ENCODE results near the gene CMSS1. TPM values are rescaled to one million over a fixed set of nuclear protein-coding genes. Genes with fewer than 3 reads are reported as not detected.

The CMSS1 gene
- total and polyA plus RNA-seq, 2 of the 13 experiments (the other 11 are each of a cell fraction or from before 2014, with no cell fraction given) = 6.4 to 48.7 TPM

GRCh38 chr3:99846477-99847160, 29.0 kb downstream of the CMSS1 start (continued):
- TF ChIP-seq, protein P1, sequence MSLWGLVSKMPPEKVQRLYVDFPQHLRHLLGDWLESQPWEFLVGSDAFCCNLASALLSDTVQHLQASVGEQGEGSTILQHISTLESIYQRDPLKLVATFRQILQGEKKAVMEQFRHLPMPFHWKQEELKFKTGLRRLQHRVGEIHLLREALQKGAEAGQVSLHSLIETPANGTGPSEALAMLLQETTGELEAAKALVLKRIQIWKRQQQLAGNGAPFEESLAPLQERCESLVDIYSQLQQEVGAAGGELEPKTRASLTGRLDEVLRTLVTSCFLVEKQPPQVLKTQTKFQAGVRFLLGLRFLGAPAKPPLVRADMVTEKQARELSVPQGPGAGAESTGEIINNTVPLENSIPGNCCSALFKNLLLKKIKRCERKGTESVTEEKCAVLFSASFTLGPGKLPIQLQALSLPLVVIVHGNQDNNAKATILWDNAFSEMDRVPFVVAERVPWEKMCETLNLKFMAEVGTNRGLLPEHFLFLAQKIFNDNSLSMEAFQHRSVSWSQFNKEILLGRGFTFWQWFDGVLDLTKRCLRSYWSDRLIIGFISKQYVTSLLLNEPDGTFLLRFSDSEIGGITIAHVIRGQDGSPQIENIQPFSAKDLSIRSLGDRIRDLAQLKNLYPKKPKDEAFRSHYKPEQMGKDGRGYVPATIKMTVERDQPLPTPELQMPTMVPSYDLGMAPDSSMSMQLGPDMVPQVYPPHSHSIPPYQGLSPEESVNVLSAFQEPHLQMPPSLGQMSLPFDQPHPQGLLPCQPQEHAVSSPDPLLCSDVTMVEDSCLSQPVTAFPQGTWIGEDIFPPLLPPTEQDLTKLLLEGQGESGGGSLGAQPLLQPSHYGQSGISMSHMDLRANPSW (CRISPR knock-in tag; IDR thresholded peaks at IDR 0.05; ENCODE audit: borderline replicate concordance) = no peak
- TF ChIP-seq ZNF616 (CRISPR knock-in tag; IDR thresholded peaks at IDR 0.05; ENCODE audit: low read depth) (no peak), NCOA2 (CRISPR knock-in tag; IDR thresholded peaks at IDR 0.05) (peak; percentile 13; the same call in 1 of the 2 replicates), CEBPG (CRISPR knock-in tag; IDR thresholded peaks at IDR 0.05) (peak; percentile 77), ZNF619 (CRISPR knock-in tag; IDR thresholded peaks at IDR 0.05) (no peak), KLF16 (CRISPR knock-in tag; IDR thresholded peaks at IDR 0.05) (no peak), ZNF224 (CRISPR knock-in tag; IDR thresholded peaks at IDR 0.05) (no peak), MAFK (conservative IDR thresholded peaks at IDR 0.05 in 1 of 2, IDR thresholded peaks at IDR 0.05 in 1 of 2; ENCODE audit: low read length in 2 of 2) (no peak), POLR2G (IDR thresholded peaks at IDR 0.05; ENCODE audit: low read depth, low read length) (no peak), TARDBP (CRISPR knock-in tag; IDR thresholded peaks at IDR 0.05) (0 out of 2 replicates have a peak, but pooled peaks have one; percentile 3), CEBPB (IDR thresholded peaks at IDR 0.05; ENCODE audit: borderline replicate concordance, low read depth, low read length) (peak; percentile 81), TSC22D2 (CRISPR knock-in tag; IDR thresholded peaks at IDR 0.05; ENCODE audit: borderline replicate concordance) (no peak), SRF (IDR thresholded peaks at IDR 0.05; ENCODE audit: low read depth, low read length) (no peak), ATF4 (CRISPR knock-in tag; IDR thresholded peaks at IDR 0.05) (peak in 1 of 2 experiments; percentile 70; a peak in 2 of 4 replicates), TBL1XR1 (IDR thresholded peaks at IDR 0.05; ENCODE audit: borderline replicate concordance, low read length, partially characterized antibody) (no peak), ZNF747 (CRISPR knock-in tag; IDR thresholded peaks at IDR 0.05; ENCODE audit: borderline replicate concordance) (no peak), HINFP (CRISPR knock-in tag; IDR thresholded peaks at IDR 0.05; ENCODE audit: low read depth) (no peak), ZNF121 (CRISPR knock-in tag; IDR thresholded peaks at IDR 0.05) (no peak)
- TF ChIP-seq, protein P2, sequence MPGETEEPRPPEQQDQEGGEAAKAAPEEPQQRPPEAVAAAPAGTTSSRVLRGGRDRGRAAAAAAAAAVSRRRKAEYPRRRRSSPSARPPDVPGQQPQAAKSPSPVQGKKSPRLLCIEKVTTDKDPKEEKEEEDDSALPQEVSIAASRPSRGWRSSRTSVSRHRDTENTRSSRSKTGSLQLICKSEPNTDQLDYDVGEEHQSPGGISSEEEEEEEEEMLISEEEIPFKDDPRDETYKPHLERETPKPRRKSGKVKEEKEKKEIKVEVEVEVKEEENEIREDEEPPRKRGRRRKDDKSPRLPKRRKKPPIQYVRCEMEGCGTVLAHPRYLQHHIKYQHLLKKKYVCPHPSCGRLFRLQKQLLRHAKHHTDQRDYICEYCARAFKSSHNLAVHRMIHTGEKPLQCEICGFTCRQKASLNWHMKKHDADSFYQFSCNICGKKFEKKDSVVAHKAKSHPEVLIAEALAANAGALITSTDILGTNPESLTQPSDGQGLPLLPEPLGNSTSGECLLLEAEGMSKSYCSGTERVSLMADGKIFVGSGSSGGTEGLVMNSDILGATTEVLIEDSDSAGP (CRISPR knock-in tag; IDR thresholded peaks at IDR 0.05; ENCODE audit: borderline replicate concordance) = no peak
- TF ChIP-seq, protein P3, sequence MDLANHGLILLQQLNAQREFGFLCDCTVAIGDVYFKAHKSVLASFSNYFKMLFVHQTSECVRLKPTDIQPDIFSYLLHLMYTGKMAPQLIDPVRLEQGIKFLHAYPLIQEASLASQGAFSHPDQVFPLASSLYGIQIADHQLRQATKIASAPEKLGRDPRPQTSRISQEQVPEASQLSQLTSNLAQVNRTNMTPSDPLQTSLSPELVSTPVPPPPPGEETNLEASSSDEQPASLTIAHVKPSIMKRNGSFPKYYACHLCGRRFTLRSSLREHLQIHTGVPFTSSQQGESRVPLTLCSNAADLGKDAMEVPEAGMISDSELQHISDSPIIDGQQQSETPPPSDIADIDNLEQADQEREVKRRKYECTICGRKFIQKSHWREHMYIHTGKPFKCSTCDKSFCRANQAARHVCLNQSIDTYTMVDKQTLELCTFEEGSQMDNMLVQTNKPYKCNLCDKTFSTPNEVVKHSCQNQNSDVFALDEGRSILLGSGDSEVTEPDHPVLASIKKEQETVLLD (CRISPR knock-in tag; IDR thresholded peaks at IDR 0.05; ENCODE audit: low read depth) = no peak

Measured in HepG2 (cell line).